NCI-H748 treated with DMSO at 0.1 percent for 48 hours (cell line): ENCODE results near the gene RHBDD1.

ENCODE experiments used
- DNase-seq: peaks from one replicate; lab custom pipeline; 2025; lab: John Stamatoyannopoulos, UW

RHBDD1 gene

DNA sequence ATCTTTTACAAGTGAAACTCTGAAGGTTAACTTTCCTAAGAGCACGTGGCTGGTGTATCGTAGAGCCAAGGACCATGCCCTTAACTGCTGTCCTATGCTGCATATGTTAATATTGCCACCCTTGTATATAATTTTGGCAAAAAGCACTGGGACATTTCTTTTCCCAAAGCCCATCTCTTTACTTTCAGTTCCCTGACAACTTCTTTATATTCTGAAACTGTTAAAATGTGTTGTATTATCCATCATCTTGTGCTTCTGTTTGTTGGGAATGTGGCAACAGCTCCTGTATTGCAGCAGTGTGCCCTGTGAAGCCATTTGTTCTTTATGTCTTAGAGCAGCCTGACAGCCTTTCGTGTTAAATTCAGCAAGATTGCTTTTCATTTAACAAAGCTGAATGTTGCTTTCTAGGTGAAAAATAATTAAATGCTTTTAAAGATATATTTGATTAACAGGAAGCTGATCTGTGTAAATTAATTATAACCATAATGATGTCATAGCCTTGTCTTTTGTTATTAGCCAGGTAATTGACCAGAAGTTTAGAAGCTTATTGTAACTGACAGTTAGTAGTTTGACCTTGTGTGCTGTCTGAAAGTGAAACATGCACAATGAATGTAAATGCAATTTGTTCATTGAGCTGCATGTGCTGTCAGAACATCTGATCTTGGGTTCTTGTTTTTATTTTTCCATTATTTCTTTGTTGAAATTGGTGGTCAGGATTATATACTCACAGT lies 9.7 kb downstream of the RHBDD1 start:
- no peak for DNase-seq

DNA sequence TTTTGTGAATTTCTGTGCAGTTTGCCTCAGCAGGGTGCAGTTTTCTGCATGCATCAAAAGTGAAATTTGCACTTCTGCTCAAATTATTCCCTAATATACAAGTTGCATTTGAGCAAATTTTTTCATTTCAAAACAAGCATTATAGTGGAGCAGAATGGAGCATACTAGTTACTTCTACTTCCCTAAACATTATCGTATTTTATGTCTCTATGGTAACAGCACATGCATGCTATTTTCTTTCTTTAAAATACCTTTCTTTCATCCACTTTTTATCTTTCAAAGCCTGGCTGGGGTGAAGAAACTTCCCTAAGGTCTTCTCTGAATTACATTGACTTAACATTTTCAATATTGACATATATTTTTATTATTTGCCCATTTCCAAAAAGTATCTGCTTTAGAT lies 11.2 kb downstream of the RHBDD1 start:
- DNase-seq: no peak

DNA sequence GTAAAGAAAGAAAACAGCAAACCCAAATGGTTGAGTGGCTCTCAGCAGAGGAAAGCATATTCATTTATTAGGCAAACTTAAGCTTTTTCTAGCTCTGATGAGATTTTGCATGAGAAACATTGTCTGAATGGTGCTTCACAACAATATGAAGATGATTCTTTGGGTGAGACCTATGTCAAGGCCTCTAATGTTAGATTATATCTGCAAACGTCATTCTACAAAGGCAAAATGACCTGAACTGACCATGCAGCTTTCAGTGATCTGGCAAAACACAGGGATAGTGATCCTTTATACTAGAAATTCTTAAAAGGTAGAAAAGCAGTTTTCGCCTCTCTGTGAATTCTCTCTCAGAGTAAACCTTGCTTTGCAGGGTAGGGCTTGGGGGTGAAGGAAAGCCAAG lies 11.7 kb downstream of the RHBDD1 start:
- DNase-seq: no peak

DNA sequence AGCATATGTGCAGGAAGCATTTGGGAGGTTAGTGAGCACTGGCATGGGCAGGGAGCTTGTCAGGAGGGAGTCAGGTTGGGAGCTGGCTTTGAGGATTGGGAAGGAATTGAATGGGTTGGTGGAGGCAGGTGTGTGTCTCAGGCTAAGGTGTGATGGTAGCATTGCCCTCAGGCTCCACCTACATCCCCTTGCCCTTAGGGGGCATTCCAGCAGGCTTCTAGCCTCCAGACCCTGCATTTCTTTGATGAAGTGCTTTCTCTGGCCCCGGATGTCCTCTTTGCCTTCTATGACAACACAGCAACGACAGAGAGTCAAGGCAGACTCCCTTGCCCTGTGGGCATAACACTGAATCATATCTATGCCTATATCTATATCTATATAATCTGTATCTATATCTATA lies 13.5 kb downstream of the RHBDD1 start:
- no peak for DNase-seq

GRCh38 chr2:226850024-226850423 lies 14.2 kb downstream of the RHBDD1 start:
- no peak for DNase-seq

- DNase-seq: no peak
These were observed 19.9 kb downstream of the RHBDD1 start for GRCh38 chr2:226855787-226856186.

DNA sequence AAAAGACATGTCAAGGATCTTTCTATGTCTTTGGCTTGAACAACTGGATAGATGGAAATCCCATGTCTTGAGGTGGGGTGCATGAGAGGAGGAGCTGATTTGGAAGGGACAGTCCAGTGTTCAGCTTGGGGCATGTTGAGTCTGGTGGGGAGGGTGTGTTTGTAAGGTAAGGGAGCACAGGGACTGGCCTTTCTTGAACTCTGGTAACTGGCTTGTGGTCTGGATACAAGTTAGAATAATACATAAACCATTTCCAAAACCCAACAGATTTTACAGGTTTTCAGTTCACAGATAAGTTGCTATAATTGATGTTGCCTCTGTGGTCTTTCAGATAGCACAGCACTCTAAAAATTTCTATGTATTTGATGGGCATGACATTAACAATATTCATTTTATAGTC lies 24.2 kb downstream of the RHBDD1 start:
- no peak for DNase-seq

DNA sequence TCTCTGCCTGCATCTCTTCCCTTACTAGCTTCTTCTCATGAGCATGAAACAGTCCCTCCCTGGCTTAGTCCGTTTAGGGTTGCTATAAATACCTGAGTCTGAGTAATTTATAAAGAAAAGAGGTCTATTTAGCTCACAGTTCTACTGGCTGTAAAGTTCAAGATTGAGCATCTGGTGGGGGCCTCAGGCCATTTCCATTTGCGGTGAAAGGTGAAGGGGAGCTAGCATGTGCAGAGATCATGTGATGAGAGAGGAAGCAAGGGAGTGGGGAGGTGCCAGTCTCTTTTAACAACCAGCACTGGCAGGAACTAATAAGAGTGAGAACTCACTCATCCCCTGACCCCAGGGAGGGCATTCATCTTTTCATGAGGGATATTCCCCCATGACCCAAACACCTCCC lies 26.8 kb downstream of the RHBDD1 start:
- DNase-seq: no peak

DNA sequence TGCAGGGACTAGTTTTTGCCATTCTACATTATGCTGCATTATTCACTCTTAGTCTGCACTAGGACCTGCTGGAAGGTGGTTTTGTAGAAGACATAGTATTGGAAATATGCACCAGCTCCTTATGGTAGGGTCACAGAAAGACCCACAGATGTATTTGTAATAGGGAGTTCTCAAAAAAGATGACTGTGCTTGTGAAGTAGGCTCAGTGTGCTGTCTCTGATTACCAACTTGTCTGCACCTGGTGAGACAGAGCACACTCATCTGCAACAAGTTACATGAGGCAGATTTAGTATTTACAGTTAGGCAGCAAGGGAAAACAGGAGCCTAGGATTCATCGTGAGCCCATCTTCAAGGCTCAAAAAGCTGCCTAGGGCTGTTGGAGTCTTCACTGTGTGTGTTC lies 29.4 kb downstream of the RHBDD1 start:
- no peak for DNase-seq

DNA sequence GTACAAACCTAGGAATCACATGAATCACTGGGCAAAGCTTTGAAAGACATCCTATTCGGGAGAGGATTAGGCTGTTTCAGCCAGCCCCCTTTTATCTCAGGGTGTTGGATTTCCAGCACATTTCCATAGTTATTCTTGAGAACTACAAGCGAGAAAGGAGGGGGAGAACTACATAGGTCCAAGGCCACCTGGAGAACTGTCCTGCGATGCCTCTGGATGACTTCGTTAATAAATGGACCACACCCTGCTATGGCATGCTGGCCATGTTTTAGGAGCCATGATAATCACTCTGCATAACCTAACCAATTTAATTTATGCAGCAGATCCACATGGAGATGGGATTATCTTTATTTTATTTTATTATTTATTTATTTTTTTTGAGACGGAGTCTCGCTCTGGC lies 29.9 kb downstream of the RHBDD1 start:
- no peak for DNase-seq

- no peak for DNase-seq
These were observed 32.7 kb downstream of the RHBDD1 start for GRCh38 chr2:226868331-226869162.

DNA sequence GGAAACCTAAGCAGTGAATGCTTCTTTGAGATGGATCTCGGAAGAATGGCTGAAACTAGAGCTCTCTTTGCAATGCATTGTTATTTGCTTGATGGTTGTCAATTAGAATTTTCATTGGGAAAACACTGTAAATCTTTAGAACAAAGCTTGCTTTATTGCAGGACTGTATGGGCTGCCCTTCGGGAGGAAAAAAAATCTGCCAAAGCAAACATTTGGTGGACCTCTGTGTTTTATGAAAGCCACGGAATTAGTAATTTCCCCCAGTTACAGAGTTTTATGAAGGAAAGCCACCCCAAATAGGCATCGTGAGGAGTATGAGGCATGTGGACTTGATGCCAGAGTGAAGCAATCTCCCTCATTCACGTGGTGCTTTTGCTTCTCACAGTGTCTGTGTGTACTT lies 33.5 kb downstream of the RHBDD1 start:
- no peak for DNase-seq

GRCh38 chr2:226873051-226873620 lies 37.3 kb downstream of the RHBDD1 start:
- no peak for DNase-seq

- DNase-seq: no peak
These were observed 38.0 kb downstream of the RHBDD1 start for GRCh38 chr2:226873826-226874225.

DNA sequence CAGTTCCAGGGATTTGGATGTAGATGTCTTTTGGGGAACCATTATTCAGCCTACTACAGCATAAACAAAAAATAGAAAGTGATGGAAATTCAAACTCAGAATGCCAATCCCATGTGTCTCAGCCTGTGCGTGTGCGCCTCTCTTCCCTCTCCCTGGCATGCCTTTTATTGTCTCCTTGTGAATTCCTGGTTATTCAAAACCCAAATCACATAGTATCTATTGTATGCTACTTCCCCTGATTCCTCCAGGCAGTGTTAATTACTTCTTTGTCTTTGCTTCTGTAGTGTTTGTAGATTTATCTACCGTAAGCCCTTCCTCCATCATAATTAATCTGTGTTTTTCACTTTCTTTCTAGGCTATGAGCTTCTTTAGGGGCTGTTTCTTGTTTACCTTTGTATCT lies 38.9 kb downstream of the RHBDD1 start:
- DNase-seq: no peak

DNA sequence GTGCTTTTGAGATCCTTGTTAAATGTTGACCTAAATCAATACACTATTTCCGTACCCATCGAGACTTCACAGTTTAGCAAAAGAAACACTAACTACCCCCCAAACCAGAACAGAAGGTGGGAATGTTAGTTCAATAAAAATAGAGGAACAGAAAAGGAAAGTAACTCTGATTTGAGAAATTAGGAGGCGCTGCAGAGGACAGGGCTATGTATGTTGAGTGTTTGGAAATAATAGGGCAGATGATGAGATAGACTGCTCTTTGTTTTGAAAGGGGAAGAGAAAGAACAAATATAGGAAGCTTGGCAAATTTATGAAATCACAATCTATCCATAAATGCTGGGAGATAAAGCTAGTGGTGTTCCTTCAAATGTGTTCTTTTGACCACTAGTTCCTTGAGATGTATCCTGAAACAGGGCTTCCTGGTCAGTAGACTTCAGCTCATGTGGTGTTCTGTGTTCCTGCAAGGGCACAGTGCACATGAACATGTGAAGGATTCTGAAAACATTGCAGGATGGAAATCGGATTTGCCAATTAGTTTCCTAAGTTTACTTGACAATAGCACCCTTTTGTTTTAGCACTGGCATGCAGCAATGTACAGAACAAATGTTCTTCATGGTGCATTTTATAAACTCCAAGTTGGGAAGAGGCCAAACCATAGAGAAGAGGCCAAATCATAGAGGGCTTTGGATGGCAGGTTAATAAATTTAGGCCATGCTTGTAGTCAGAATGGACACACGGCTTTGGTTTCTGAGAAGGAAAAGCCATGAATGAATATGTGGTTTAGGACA lies 39.8 kb downstream of the RHBDD1 start:
- no peak for DNase-seq

GRCh38 chr2:226877491-226877890 lies 41.6 kb downstream of the RHBDD1 start:
- no peak for DNase-seq

- no peak for DNase-seq
These were observed 45.4 kb downstream of the RHBDD1 start for GRCh38 chr2:226881287-226881686.

DNA sequence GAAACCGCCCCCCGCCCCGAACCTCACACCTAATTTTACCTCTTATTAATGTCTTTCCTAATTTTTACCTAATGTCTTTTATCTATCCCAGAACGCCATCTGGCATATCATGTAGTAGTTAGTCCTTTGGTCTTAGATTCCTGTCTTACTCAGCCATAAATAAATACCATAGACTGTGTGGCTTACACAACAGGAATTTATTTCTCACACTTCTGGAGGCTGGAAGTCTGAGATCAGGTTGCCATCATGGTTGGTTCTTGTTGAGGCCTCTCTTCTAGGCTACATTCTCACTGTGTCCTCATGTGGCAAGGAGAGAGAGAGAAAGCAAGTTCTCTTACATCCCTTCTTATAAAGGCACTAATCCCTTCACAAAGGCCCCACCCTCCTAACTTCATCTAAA lies 46.8 kb downstream of the RHBDD1 start:
- no peak for DNase-seq

DNA sequence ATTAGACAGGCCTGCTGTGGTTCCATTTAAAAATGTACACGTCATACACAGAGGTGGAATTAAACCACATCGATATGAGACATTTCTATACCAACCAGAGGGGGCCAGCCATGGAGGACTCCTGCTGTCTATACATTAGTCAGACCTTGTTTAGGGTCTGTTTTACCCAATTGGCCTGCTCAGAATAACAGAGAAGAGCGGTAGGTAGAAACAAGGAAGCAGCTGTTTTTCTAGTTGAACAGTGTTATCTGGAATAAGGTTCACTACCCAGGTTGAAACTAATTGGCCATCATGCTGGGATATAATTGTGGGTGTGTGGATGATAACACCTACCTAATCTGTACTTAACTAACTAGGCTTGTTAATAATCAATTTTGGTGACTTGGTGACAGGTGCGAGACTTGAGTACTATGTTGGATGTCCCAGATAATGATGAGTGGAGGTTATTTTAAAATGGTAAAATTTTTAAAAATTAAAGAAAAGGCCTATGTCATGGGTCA lies 47.5 kb downstream of the RHBDD1 start:
- peak; percentile 43 for DNase-seq

DNA sequence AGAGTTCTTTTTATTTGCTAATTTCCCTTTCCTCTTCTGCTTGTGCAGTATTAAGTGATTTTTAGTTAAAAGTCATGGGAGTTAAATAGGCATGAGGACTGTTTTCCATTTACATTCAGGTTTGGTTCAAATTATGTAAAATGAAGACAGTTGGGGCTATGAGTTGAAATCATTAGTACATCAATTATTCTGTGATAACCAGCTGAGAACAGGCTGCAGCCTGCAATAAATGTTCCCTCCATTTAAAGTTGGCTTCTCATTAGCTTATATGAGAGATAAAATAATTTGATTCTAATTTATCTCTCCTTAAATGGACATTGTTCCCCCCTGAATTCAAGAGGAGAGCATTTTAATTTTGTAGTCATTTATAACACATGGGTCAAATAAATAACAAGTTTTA lies 48.3 kb downstream of the RHBDD1 start:
- no peak for DNase-seq

DNA sequence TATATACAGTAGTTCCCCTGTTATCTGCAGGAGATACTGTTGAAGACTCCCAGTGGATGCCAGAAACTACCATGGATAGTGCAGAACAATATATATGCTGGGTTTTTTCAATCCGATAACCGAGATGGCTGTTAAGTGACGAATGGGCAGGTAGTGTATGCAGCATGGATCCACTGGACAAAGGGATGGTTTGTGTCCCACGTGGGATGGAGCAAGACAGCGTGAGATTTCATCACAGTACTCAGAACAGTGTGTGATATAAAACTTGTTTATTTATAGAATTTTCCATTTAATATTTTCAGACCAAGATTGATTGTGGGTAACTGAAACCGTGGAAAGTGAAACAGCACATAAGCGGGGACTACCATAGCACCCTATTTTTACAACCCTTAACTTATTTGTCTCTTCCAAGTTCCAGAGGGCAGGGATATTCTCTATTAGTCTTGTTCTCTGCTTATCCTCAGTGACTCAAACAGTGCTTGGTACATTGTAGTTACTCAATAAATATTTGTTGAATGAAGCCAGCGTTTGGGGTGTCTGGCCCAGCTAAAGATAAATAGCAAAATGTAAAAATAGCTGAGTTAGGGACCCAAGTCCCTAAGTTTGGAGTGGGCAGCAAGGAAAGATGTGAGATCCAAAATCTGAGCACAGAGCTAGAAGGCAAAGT lies 50.0 kb downstream of the RHBDD1 start:
- DNase-seq: no peak
